Liver (tissue), 3 donors: ENCODE measurements around the gene PIGO.

Source experiments
- EGR1 ChIP-seq, 2 donors: IDR thresholded peaks; 2 replicates each; pipeline ENCODE4 v1.6.1; 2016 to 2018; ENCODE audit warnings: antibody characterized with exemption in 2 of 2, low read depth in 2 of 2
- FOXA1 ChIP-seq: IDR thresholded peaks from 2 replicates; pipeline ENCODE4 v1.6.1; 2016; ENCODE audit warnings: antibody characterized with exemption
- GABPA ChIP-seq, 2 donors: IDR thresholded peaks in 1 of 2; conservative IDR thresholded peaks in 1 of 2; 2 replicates each; pipeline ENCODE4 v1.6.1; 2016; ENCODE audit warnings: antibody characterized with exemption in 2 of 2, mild to moderate bottlenecking in 1 of 2, moderate library complexity in 1 of 2
- JUND ChIP-seq, 2 donors: IDR thresholded peaks; 2 replicates each; pipeline ENCODE4 v1.6.1; 2016; ENCODE audit warnings: antibody characterized with exemption in 2 of 2
- RAD21 ChIP-seq, 2 donors: IDR thresholded peaks; 2 replicates each; pipeline ENCODE4 v1.6.1; 2016; ENCODE audit warnings: antibody characterized with exemption in 2 of 2, mild to moderate bottlenecking in 2 of 2
- REST ChIP-seq: IDR thresholded peaks from 2 replicates; pipeline ENCODE4 v1.6.1; 2016; ENCODE audit warnings: antibody characterized with exemption, mild to moderate bottlenecking
- RXRA ChIP-seq, 2 donors: IDR thresholded peaks; 2 replicates each; pipeline ENCODE4 v1.6.1; 2017 to 2018; ENCODE audit warnings: antibody characterized with exemption in 2 of 2, mild to moderate bottlenecking in 1 of 2
- SP1 ChIP-seq: IDR thresholded peaks from 2 replicates; pipeline ENCODE4 v1.6.1; 2018; ENCODE audit warnings: antibody characterized with exemption, mild to moderate bottlenecking
- TAF1 ChIP-seq: conservative IDR thresholded peaks from 2 replicates; pipeline ENCODE4 v1.6.1; 2016; ENCODE audit warnings: antibody characterized with exemption, mild to moderate bottlenecking
- YY1 ChIP-seq: IDR thresholded peaks from 2 replicates; pipeline ENCODE4 v1.6.1; 2016; ENCODE audit warnings: antibody characterized with exemption, mild to moderate bottlenecking
- ZBTB33 ChIP-seq: IDR thresholded peaks from 2 replicates; pipeline ENCODE4 v1.6.1; 2016; ENCODE audit warnings: antibody characterized with exemption
- TF ChIP-seq, protein P1 (sequence below): IDR thresholded peaks from 2 replicates; pipeline ENCODE4 v1.6.1; 2016; ENCODE audit warnings: antibody characterized with exemption
- TF ChIP-seq, protein P2 (sequence below): fragments of 150-350 bp; IDR thresholded peaks from 2 replicates; pipeline ENCODE4 v1.5.1; 2017; ENCODE audit warnings: improper control_type of control experiment, low read depth, low read length; ENCODE audit not compliant: missing input control
- donor health status: healthy.
- donor health status: healthy.

DNA sequence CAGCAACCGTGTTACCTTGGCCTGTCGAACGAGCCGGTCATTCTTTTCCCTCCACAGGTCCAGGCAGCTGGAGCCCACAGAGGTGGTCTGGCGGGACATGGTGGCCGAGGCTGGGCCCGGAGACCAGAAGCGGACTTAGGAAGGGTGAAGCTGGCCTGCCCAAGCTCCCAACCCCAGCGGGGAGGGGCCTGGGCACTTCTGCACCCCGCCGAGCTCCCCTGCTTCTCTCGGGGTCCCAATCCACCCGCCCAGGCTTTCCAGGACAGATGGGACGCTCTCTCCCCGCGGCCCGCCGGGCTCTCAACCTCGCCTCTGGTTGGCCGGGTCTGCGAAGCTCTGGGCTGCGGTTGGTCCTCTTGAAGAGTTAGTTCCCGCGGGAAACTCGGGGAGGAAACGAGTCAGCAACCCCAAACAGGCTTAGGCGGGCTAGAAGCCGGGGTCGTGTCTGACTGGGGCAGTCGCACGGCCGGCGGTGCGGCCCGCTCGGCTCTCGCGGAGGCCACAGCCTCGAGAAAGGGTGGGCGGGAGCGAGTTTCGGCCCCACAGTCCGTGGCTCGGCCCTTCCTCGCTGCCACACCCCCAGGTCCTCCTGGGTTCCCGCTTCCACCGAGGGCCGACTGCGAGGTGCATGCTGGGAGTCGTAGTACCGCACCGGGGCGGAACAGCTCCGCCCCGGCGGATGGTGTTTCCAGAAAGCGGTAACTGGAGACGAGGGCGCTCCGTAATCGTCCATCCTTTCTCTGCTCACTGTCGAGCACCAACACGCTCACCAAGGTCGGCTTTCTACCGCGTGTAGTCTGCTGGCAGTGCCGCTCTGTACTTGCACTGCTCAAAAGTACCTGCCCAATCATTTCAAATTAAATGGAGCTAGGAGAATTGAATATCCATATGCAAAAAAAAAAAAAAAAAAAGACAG is 16.7 kb downstream of the PIGO start, which contains the start of gene FANCG:
- TF ChIP-seq, protein P1, sequence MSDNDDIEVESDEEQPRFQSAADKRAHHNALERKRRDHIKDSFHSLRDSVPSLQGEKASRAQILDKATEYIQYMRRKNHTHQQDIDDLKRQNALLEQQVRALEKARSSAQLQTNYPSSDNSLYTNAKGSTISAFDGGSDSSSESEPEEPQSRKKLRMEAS: peak; percentile 80
- TF ChIP-seq, protein P2, sequence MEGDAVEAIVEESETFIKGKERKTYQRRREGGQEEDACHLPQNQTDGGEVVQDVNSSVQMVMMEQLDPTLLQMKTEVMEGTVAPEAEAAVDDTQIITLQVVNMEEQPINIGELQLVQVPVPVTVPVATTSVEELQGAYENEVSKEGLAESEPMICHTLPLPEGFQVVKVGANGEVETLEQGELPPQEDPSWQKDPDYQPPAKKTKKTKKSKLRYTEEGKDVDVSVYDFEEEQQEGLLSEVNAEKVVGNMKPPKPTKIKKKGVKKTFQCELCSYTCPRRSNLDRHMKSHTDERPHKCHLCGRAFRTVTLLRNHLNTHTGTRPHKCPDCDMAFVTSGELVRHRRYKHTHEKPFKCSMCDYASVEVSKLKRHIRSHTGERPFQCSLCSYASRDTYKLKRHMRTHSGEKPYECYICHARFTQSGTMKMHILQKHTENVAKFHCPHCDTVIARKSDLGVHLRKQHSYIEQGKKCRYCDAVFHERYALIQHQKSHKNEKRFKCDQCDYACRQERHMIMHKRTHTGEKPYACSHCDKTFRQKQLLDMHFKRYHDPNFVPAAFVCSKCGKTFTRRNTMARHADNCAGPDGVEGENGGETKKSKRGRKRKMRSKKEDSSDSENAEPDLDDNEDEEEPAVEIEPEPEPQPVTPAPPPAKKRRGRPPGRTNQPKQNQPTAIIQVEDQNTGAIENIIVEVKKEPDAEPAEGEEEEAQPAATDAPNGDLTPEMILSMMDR: no peak
- TF ChIP-seq RXRA (IDR thresholded peaks at IDR 0.05) (peak; percentile 20 to 38), TAF1 (no peak), ZBTB33 (peak; percentile 79), YY1 (peak; percentile 88), RAD21 (IDR thresholded peaks at IDR 0.05) (no peak), GABPA (IDR thresholded peaks at IDR 0.05 in 1 of 2, conservative IDR thresholded peaks at IDR 0.05 in 1 of 2) (peak; percentile 68 to 87), SP1 (peak; percentile 53), EGR1 (IDR thresholded peaks at IDR 0.05; ENCODE audit: low read depth in 2 of 2) (no peak), FOXA1 (no peak), JUND (IDR thresholded peaks at IDR 0.05) (no peak), REST (peak; percentile 19)
